GM23248 (cell line): ENCODE measurements around the gene XYLT2. TPM values are rescaled to one million over a fixed set of nuclear protein-coding genes. Genes with fewer than 3 reads are reported as not detected.

Experiments used
- DNase-seq: peaks from one replicate; pipeline ENCODE4 v3.0.0-alpha.2; 2015
- H2AFZ ChIP-seq: fragments of 200-600 bp; sonication (generic); 2 replicates; pipeline ENCODE4 v1.6.1; 2016; ENCODE audit warnings: antibody characterized with exemption
- H3F3A ChIP-seq: fragments of 200-600 bp; sonication (generic); 2 replicates; pipeline ENCODE4 v1.6.1; 2016; ENCODE audit warnings: mild to moderate bottlenecking, antibody characterized with exemption, mixed run types; ENCODE audit not compliant: insufficient read depth
- H3K27ac ChIP-seq: fragments of 200-600 bp; sonication (generic); 2 replicates; pipeline ENCODE4 v1.5.1; 2016; ENCODE audit warnings: mild to moderate bottlenecking
- H3K27me3 ChIP-seq: fragments of 200-600 bp; sonication (generic); replicated peaks from 2 replicates; pipeline ENCODE4 v1.6.1; 2016; ENCODE audit warnings: mild to moderate bottlenecking; ENCODE audit not compliant: insufficient read depth
- H3K36me3 ChIP-seq: fragments of 200-600 bp; sonication (generic); 2 replicates; pipeline ENCODE4 v1.6.1; 2016; ENCODE audit warnings: low read depth, mild to moderate bottlenecking
- H3K4me1 ChIP-seq: fragments of 200-600 bp; sonication (generic); 2 replicates; pipeline ENCODE4 v1.6.1; 2016; ENCODE audit warnings: mild to moderate bottlenecking; ENCODE audit not compliant: insufficient read depth
- H3K4me2 ChIP-seq: fragments of 200-600 bp; sonication (generic); one replicate; pipeline ENCODE4 v1.6.1; 2016; ENCODE audit warnings: mild to moderate bottlenecking; ENCODE audit not compliant: unreplicated experiment
- H3K4me3 ChIP-seq: fragments of 200-600 bp; sonication (generic); 2 replicates; pipeline ENCODE4 v1.5.1; 2016; ENCODE audit warnings: mild to moderate bottlenecking
- H3K79me2 ChIP-seq: fragments of 200-600 bp; sonication (generic); 2 replicates; pipeline ENCODE4 v1.6.1; 2016; ENCODE audit warnings: mild to moderate bottlenecking; ENCODE audit not compliant: insufficient read depth
- H3K9ac ChIP-seq: fragments of 200-600 bp; sonication (generic); 2 replicates; pipeline ENCODE4 v1.6.1; 2016; ENCODE audit warnings: mild to moderate bottlenecking
- H3K9me2 ChIP-seq: fragments of 200-600 bp; sonication (generic); 2 replicates; pipeline ENCODE4 v1.6.1; 2016; ENCODE audit warnings: mixed run types, mild to moderate bottlenecking, moderate library complexity; ENCODE audit not compliant: insufficient read depth
- H3K9me3 ChIP-seq: fragments of 200-600 bp; sonication (generic); one replicate; pipeline ENCODE4 v1.6.1; 2017; ENCODE audit warnings: low read depth
- H4K20me1 ChIP-seq: fragments of 200-600 bp; sonication (generic); 2 replicates; pipeline ENCODE4 v1.6.0; 2016; ENCODE audit not compliant: insufficient read depth
- EZH2 ChIP-seq: fragments of 200-600 bp; sonication (generic); IDR thresholded peaks from 2 replicates; pipeline ENCODE4 v1.6.1; 2018; ENCODE audit warnings: antibody characterized with exemption, mild to moderate bottlenecking; ENCODE audit not compliant: insufficient read depth, poor library complexity, severe bottlenecking
- EZH2phosphoT487 ChIP-seq: fragments of 200-600 bp; sonication (generic); IDR thresholded peaks from 2 replicates; pipeline ENCODE4 v1.6.1; 2018; ENCODE audit warnings: antibody characterized with exemption, moderate library complexity, mild to moderate bottlenecking, low read depth; ENCODE audit not compliant: insufficient read depth
- WGBS, 2 experiments: methylation state at CpG; one replicate each; pipeline ENCODE4 v1.1.6; 2015 to 2017; ENCODE audit warnings: low lambda C conversion rate in 2 of 2, low coverage in 1 of 2; ENCODE audit errors: missing lambda C conversion rate in 2 of 2; 5-methylcytosine and 5-hydroxymethylcytosine counted together
- in situ Hi-C: fragments of 300-500 bp; cut with MboI; formaldehyde crosslinking; loops from 2 replicates; pipeline ENCODE4 v1.15.0; 2020
- polyA plus RNA-seq: library from polyadenylated mRNA; unstranded; fragments of >200 nt; fragmentation: Nextera tagmentation; extraction: Ambion mirVana; gene quantifications from 2 replicates; pipeline ENCODE4 v1.2.1, GENCODE V29; 2016
- total RNA-seq: library from RNA; depleted of rRNA; stranded (reverse); fragments of >200 nt; shearing (Covaris generic); gene quantifications from 2 replicates; pipeline ENCODE4 v1.2.3, GENCODE V29; 2014

The XYLT2 gene
- total and polyA plus RNA-seq, 2 experiments from 2014 or later: 25.3 to 43.6 TPM

DNA sequence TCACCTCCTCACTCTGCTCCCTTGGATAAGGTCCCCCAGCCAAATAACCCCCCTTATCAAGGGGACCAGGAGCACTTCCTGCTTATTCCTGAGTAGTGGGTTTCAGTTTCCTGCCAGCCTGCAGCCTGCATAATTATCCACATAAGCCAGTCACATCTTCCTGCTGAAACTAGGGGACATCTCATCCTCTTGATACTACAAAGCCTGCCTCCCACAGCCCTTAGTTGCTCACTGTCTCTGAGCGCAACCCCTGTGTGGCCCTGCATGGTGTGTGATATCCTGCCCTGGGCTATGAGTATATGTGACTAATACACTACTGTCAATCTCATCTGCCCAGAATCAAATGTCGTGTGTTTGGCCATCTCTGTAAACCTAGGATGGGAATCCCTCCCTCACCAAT, 8.0 kb upstream of the XYLT2 start:
- H3K9me3 ChIP-seq: no peaks in the 10 kb centered on the region
- H4K20me1 ChIP-seq: no peaks in the 10 kb centered on the region
- H3K27me3 ChIP-seq: no peaks in the 10 kb centered on the region
- no peaks in the 10 kb centered on the region for H3K4me1 ChIP-seq
- in situ Hi-C loops: no loop called here
- H3K4me3 ChIP-seq: no peak overlapping the region
- no peak overlapping the region for H2AFZ ChIP-seq
- no peak for DNase-seq
- 0 out of 2 replicates have a peak, but pooled peaks cover under 1% of the 10 kb centered on the region for H3F3A ChIP-seq
- WGBS, 2 experiments: 71 to 76% methylated on average over 2 of the region's 2 CpGs
- H3K9ac ChIP-seq: no peak overlapping the region
- H3K27ac ChIP-seq: no peak overlapping the region
- no peaks in the 10 kb centered on the region for H3K36me3 ChIP-seq
- TF ChIP-seq EZH2 (no peak), EZH2phosphoT487 (no peak)
- no peaks in the 10 kb centered on the region for H3K79me2 ChIP-seq
- no peaks in the 10 kb centered on the region for H3K9me2 ChIP-seq
- no peak overlapping the region for H3K4me2 ChIP-seq

DNA sequence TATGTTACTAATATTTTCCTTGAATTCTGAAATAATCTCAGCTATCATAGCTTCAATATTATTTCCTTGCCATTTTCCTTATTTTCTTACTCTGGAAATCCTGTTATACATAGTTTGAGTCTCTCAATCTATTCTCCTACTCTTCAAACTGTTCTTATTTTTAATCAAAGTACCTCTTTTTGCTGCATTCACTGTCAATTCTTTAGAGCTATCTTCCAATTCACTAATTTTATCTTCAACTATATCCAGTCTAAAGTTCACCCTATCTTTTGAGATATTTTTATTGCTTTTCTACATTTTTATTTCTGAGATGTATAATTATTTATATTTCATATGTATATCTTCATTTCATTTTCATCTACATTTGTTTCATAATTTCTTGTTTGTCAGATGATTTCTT, 7.3 kb upstream of the XYLT2 start:
- Histone ChIP-seq H3K9ac (no peak overlapping the region), H3K27me3 (no peaks in the 10 kb centered on the region), H3K4me2 (no peak overlapping the region), H3K4me3 (no peak overlapping the region), H3K36me3 (no peaks in the 10 kb centered on the region), H4K20me1 (no peaks in the 10 kb centered on the region), H3K4me1 (no peaks in the 10 kb centered on the region), H3K9me3 (no peaks in the 10 kb centered on the region), H2AFZ (no peak overlapping the region), H3F3A (no peaks in the 10 kb centered on the region), H3K79me2 (no peaks in the 10 kb centered on the region), H3K27ac (no peak overlapping the region), H3K9me2 (no peaks in the 10 kb centered on the region)
- DNase-seq: no peak
- TF ChIP-seq EZH2phosphoT487: no peak
- TF ChIP-seq EZH2: no peak
- in situ Hi-C loops: no loop called here

DNA sequence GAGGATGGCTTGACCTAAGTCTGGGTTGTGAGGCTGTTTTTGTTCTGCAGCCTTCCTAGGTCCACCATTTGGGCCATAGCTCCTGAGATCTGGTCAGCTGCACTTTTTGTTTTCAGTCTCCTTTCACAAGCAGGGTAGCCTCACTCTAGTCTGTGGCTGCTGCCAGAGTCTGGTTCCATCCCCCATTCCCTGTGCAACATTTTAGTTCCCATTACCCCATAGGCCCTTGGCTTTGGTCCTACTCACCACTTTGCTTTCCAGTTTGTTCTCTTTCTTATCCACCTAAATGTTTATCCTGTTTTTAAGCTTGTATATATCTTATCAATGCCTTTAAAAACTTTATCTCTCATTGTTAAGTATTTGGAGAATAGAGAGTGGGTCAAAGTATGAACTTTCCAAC, 6.5 kb upstream of the XYLT2 start:
- 0 out of 2 replicates have a peak, but pooled peaks cover under 1% of the 10 kb centered on the region for H3F3A ChIP-seq
- H3K27me3 ChIP-seq: no peaks in the 10 kb centered on the region
- no peak overlapping the region for H3K9ac ChIP-seq
- H3K79me2 ChIP-seq: no peaks in the 10 kb centered on the region
- TF ChIP-seq EZH2 (no peak), EZH2phosphoT487 (no peak)
- no peak overlapping the region for H3K4me2 ChIP-seq
- H3K9me2 ChIP-seq: no peaks in the 10 kb centered on the region
- no peaks in the 10 kb centered on the region for H3K4me1 ChIP-seq
- in situ Hi-C loops: no loop called here
- H3K27ac ChIP-seq: no peak overlapping the region
- H4K20me1 ChIP-seq: no peaks in the 10 kb centered on the region
- H2AFZ ChIP-seq: no peak overlapping the region
- no peak overlapping the region for H3K4me3 ChIP-seq
- H3K9me3 ChIP-seq: no peaks in the 10 kb centered on the region
- H3K36me3 ChIP-seq: no peaks in the 10 kb centered on the region
- no peak for DNase-seq

DNA sequence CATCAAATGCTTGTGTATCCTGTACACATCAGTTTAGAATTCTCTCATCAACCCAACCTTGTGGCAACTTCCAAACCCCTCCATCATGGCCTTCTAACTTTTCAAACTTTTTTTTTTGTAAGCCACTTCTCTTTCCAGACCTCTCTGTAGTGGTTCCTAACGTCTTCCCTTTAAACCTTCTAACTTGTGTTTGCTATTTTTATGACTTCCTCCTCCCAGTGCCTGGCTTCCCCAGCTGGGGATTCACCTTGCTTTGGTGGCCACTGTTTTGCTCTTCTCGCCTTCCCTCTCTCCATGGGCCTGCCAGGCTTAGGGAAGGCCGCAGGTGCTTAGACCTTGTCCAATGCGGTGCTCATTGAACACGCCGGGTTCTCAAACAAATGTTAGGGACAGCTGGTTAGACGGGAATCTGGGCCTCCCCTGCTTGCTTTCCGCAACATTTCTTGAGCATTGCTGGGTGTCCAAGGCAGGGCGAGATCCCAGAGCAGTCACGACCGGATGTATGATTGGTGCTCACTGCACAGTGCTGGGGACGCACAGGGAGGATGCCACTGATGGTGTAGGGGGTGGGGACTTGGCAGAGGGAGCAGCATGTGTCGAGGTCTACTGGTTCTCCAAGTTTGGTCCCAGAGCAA, 1.1 kb upstream of the XYLT2 start:
- no peak overlapping the region for H3K9ac ChIP-seq
- 55 to 59% methylated on average over 13 of the region's 13 CpGs for WGBS, 2 experiments
- H3K27ac ChIP-seq: no peak overlapping the region
- in situ Hi-C loops: no loop called here
- no peak for DNase-seq
- TF ChIP-seq EZH2: no peak
- no peak for TF ChIP-seq EZH2phosphoT487
- no peaks in the 10 kb centered on the region for H3K27me3 ChIP-seq
- H3K4me3 ChIP-seq: no peak overlapping the region
- H3K79me2 ChIP-seq: peaks cover 36% of the 10 kb centered on the region
- H3K4me1 ChIP-seq: peaks cover 18% of the 10 kb centered on the region
- H3K4me2 ChIP-seq: no peak overlapping the region
- no peaks in the 10 kb centered on the region for H3K9me2 ChIP-seq
- H4K20me1 ChIP-seq: no peaks in the 10 kb centered on the region
- H3K9me3 ChIP-seq: no peaks in the 10 kb centered on the region
- H3F3A ChIP-seq: peaks cover 13% of the 10 kb centered on the region; the same call in 1 of the 2 replicates
- H3K36me3 ChIP-seq: no peaks in the 10 kb centered on the region
- H2AFZ ChIP-seq: peak overlapping the region; percentile 94; the same call in 1 of the 2 replicates
